ENCODE results near the gene GRIN1. TPM values are rescaled to one million over a fixed set of nuclear protein-coding genes. Genes with fewer than 3 reads are reported as not detected.
A peak's percentile ranks its signal among the peaks of the same experiment; 100 is the strongest.

The GRIN1 gene
- total RNA-seq: not detected

DNA sequence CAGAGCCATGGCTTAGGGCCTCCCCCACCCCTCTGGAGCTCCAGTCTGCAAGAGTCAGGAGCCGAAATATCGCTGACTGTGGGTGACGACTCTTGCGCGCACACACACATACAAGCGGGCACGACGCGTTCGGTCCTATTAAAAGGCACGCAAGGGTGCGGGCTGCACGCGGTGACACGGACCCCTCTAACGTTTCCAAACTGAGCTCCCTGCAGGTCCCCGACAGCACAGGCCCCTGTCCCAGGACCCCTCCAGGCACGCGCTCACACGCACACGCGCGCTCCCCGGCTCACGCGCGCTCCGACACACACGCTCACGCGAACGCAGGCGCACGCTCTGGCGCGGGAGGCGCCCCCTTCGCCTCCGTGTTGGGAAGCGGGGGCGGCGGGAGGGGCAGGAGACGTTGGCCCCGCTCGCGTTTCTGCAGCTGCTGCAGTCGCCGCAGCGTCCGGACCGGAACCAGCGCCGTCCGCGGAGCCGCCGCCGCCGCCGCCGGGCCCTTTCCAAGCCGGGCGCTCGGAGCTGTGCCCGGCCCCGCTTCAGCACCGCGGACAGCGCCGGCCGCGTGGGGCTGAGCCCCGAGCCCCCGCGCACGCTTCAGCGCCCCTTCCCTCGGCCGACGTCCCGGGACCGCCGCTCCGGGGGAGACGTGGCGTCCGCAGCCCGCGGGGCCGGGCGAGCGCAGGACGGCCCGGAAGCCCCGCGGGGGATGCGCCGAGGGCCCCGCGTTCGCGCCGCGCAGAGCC, at the start of gene GRIN1:
TSS of gene GRIN1 (plus strand) at position 433 of the 746 bp plus-strand sequence. CDS start 333 bp downstream, outside the sequence.
- CTCF ChIA-PET: no interaction called here
- Mint-ChIP-seq H3K27me3 (ENCODE audit: low read depth) (peaks cover 41% of the 10 kb centered on the region), H3K9me3 (ENCODE audit: insufficient read depth) (no peaks in the 10 kb centered on the region), H3K36me3 (ENCODE audit: low read depth) (no peaks in the 10 kb centered on the region), H3K4me1 (ENCODE audit: low read depth) (peaks cover 14% of the 10 kb centered on the region), H3K27ac (no peak within 1 kb of the TSS), H3K4me3 (no peak within 1 kb of the TSS)
- ATAC-seq (peak; percentile 84), DNase-seq (peak; percentile 54)
- POLR2A ChIA-PET: interaction anchor here (1.0 to 2.0 kb wide), 2 partner anchors 10 to 11 kb away, joined by 3 to 4 read pairs; no protein-coding TSS in a partner anchor

DNA sequence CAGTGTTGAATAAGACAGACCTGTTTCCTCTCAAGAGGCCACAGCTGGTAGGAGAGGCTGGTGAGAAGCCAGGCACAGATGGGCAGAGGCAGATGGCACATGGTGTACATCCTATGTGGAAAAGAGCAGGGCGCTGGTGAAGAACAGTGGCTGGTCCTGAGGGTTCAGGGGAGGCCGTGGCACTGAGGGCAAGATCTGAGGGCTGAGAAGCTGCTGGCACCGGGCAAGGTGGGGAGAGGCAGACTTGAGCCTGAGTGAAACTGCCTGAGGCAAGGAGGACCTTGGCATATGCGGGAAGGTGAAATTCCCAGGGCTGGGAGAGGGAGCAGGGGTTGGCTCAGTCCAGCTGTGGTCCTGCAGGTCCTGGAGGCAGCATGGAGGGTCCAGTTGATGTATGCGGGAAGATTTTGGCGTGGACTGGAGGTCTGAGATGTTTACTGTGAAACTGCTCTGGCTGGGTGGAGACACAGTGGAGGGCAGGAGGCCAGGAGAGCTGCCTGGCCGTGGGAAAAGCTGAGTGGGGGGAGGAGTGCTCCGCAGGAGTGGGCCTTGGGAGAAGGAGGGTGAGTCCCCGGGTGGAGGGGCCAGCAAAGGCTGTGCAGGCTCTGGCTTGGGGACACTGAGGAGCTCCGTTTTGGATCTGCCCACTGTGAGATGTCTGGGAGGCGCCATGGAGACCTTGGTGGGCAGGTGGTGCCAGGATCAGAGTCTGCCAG, 49.6 kb upstream of the GRIN1 start:
- ATAC-seq: no peak
- Mint-ChIP-seq H3K4me3 (no peak overlapping the region), H3K9me3 (ENCODE audit: insufficient read depth) (no peaks in the 10 kb centered on the region), H3K27ac (peak overlapping the region; percentile 71), H3K4me1 (ENCODE audit: low read depth) (peaks cover 38% of the 10 kb centered on the region), H3K27me3 (ENCODE audit: low read depth) (no peaks in the 10 kb centered on the region), H3K36me3 (ENCODE audit: low read depth) (peaks cover 31% of the 10 kb centered on the region)
- CTCF ChIA-PET: interaction anchor here (0.6 to 5.0 kb wide), 6 partner anchors 13 to 272 kb away, joined by 3 to 67 read pairs (median 3); partner anchors contain the start of genes SAPCD2 and UAP1L1
- POLR2A ChIA-PET: interaction anchor here (1.7 kb wide), 1 partner anchor 151 kb away, joined by 4 read pairs; the partner anchor contains the start of gene TUBB4B
- no peak for DNase-seq

DNA sequence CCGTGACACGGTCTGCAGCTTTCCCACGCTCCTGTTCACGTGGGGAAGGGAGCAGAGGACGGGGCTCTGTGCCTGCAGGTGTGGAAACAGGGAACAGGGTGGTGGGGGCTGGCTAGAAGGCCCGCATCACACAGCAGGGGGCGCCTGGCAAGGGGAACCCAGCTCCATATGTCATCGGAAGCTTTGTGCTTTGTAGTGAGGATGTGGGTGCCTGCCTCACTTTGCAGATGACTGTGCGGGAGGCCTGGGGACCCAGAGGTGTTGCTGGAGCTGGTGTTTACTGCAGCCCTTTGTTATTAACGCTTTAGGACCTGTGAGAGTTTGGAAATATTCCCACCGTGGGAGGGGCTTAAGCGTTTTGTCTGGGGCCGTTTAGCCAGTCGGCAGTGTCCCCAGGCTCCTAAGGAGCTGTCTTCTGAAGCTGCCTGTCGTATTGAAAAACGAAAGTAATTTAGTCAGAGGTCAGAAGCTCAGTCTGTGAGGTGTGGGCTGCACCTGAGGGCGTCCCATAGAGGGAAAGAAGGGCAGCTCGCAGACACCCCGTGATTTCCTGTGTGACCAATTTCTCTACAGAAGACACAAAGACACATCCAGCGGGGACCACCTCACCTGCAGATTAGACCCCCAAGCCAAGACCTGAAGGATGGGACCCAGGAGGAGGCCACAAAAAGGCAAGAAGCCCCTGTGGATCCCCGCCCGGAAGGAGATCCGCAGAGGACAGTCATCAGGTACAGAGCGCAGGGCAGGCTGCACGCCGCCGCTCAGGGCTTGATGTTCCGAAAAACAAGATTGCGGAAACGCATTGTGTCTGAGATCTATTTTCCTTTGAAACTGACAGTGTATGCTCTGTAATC, 43.1 kb upstream of the GRIN1 start:
- H3K9me3 Mint-ChIP-seq (ENCODE audit: insufficient read depth): no peaks in the 10 kb centered on the region
- ATAC-seq (peak; percentile 99), DNase-seq (peak; percentile 94)
- peaks cover 31% of the 10 kb centered on the region for H3K36me3 Mint-ChIP-seq (ENCODE audit: low read depth)
- peak overlapping the region; percentile 76 for H3K4me3 Mint-ChIP-seq
- no peaks in the 10 kb centered on the region for H3K27me3 Mint-ChIP-seq (ENCODE audit: low read depth)
- ChIA-PET POLR2A (interaction anchor here (0.7 to 2.4 kb wide), 13 partner anchors 9 to 148 kb away, joined by 3 to 44 read pairs (median 6); partner anchors contain the start of genes ANAPC2, MAN1B1, NDOR1 and SSNA1), CTCF (interaction anchor here (0.8 to 2.5 kb wide), 27 partner anchors 9 to 327 kb away, joined by 3 to 41 read pairs (median 7); partner anchors contain the start of genes CYSRT1, DPP7, EXD3 and MAN1B1)
- peak overlapping the region; percentile 97 for H3K27ac Mint-ChIP-seq
- H3K4me1 Mint-ChIP-seq (ENCODE audit: low read depth): peaks cover 23% of the 10 kb centered on the region

DNA sequence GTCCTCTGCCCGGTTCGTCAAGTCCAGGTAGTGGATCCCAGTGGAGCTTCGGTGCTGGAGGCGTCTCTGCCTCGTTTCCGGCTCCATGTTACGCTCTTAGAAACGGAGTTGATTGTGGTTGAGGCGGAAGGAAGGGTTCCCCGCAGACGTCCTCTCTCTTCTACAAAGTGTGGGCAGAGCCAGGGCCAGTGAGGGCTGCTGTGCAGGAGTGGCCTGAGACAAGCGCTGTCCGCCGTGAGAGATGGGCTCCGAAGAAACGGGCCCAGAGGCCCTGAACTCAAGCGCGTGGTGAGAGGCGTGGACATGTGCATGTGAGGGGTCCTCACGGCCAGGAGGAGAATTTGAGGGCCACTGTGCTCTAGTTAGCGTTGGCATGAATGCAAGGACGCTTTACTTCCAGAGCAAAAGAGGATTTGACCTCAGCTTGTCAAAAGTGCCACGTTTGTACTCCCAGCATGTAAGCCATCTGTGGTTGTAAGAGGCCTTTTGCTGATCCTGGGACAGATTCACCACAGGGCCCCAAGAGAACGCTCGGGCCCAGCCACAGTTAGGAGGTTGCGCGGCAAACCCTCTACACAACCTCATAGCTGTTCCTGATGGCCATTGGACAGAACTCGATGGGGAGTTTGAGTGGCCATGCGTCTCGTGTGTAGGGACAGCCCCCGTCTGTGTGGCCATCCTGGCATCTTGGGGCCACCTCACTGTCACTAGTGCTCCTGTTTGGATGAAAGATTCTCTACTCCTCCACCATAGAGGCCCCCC, 42.0 kb upstream of the GRIN1 start:
- Mint-ChIP-seq H3K9me3 (ENCODE audit: insufficient read depth) (no peaks in the 10 kb centered on the region), H3K4me3 (peak overlapping the region; percentile 76), H3K27ac (peak overlapping the region; percentile 97), H3K36me3 (ENCODE audit: low read depth) (peaks cover 28% of the 10 kb centered on the region), H3K4me1 (ENCODE audit: low read depth) (peaks cover 23% of the 10 kb centered on the region), H3K27me3 (ENCODE audit: low read depth) (no peaks in the 10 kb centered on the region)
- ChIA-PET POLR2A (interaction anchor here (1.6 to 2.4 kb wide), 6 partner anchors 10 to 144 kb away, joined by 7 to 44 read pairs (median 8); partner anchors contain the start of genes ANAPC2, MAN1B1, SSNA1 and TUBB4B), CTCF (interaction anchor here (0.7 to 2.5 kb wide), 14 partner anchors 8 to 140 kb away, joined by 4 to 41 read pairs (median 11); partner anchors contain the start of genes CYSRT1, DPP7, MAN1B1 and NPDC1)
- ATAC-seq: no peak
- DNase-seq: no peak

DNA sequence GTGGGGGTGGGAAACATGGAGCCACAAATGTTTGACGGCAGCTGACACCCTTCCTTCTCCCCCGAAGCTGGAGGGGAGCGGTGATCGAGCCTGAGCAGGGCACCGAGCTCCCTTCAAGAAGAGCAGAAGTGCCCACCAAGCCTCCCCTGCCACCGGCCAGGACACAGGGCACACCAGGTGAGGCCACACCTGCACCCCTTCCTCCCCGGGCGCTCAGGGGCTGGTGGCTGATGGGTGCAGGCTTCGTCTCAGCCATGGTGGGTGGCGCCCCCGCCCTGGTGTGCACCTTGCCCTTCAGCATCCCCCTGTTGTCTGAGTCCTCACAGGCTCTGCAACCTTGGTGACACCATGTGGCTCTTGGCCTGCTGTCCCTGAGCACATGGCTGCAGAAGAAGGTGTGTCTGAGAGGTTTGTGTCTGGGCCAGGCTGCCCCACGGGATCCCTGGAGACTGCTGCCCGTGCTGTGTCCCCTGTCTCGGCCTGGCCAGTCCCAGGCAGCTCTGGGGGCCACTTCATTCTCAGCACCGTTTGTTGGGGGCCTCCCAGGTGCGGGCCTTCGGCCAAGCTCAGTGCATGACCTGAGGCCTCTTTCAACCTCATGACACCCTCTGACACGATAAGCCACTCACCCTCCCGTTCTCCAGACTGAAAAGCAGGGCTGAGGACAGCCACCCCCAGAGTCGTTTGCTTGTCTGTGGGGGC, 41.0 kb upstream of the GRIN1 start:
- H3K9me3 Mint-ChIP-seq (ENCODE audit: insufficient read depth): no peaks in the 10 kb centered on the region
- peaks cover 20% of the 10 kb centered on the region for H3K36me3 Mint-ChIP-seq (ENCODE audit: low read depth)
- H3K4me3 Mint-ChIP-seq: no peak overlapping the region
- DNase-seq: no peak
- H3K27me3 Mint-ChIP-seq (ENCODE audit: low read depth): no peaks in the 10 kb centered on the region
- POLR2A ChIA-PET: no interaction called here
- ATAC-seq: no peak
- peaks cover 21% of the 10 kb centered on the region for H3K4me1 Mint-ChIP-seq (ENCODE audit: low read depth)
- H3K27ac Mint-ChIP-seq: no peak overlapping the region
- CTCF ChIA-PET: interaction anchor here (0.7 kb wide), 1 partner anchor 63 kb away, joined by 4 read pairs; no protein-coding TSS in a partner anchor

DNA sequence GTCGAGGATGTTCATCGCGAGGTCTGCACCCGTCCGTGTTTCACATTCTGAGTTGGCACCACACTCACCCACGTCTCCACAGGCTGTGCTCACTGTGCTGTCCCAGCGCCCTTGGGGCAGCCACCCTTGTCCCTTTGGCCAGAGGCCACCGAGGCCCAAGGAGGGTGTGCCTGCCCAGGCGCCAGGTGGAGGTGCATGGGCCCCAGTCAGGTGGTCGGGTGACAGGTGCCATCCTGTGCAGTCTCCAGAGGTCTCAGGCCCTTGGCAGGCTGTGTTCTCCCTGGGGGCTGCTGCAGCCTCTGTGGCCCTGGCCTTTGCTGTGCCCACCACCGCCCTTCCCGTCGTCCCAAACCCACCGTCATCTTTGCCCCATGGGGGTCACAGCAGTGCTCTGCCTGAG, 39.7 kb upstream of the GRIN1 start:
- H3K4me1 Mint-ChIP-seq (ENCODE audit: low read depth): peaks cover 20% of the 10 kb centered on the region
- H3K4me3 Mint-ChIP-seq: no peak overlapping the region
- CTCF ChIA-PET: no interaction called here

DNA sequence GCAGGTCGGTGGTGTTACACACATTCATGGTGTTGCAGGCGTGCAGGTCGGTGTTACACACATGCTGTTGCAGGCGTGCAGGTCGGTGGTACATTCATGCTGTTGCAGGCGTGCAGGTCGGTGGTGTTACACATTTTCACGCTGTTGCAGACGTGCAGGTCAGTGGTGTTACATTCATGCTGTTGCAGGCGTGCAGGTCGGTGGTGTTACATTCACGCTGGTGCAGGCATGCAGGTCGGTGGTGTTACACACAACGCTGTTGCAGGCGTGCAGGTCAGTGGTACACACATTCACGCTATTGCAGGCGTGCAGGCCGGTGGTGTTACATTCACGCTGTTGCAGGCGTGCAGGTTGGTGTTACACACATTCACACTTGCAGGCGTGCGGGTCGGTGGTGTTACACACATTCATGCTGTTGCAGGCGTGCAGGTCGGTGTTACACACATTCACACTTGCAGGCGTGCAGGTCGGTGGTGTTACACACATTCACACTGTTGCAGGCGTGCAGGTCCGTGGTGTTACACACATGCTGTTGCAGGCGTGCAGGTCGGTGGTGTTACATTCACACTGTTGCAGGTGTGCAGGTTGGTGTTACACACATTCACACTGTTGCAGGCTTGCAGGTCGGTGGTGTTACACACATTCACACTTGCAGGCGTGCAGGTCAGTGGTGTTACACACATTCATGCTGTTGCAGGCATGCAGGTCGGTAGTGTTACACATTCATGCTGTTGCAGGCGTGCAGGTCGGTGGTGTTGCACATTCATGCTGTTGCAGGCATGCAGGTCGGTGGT, 35.6 kb upstream of the GRIN1 start:
- Mint-ChIP-seq H3K9me3 (ENCODE audit: insufficient read depth) (no peaks in the 10 kb centered on the region), H3K27me3 (ENCODE audit: low read depth) (no peaks in the 10 kb centered on the region), H3K36me3 (ENCODE audit: low read depth) (peaks cover 2% of the 10 kb centered on the region), H3K4me3 (no peak overlapping the region), H3K4me1 (ENCODE audit: low read depth) (no peaks in the 10 kb centered on the region), H3K27ac (no peak overlapping the region)
- CTCF ChIA-PET: interaction anchor here (1.4 to 2.6 kb wide), 2 partner anchors 8 to 133 kb away, joined by 3 to 9 read pairs; no protein-coding TSS in a partner anchor
- POLR2A ChIA-PET: no interaction called here
- ATAC-seq (no peak), DNase-seq (no peak)

More for the DNA sequence above, 39.7 kb upstream of the GRIN1 start:
- no peaks in the 10 kb centered on the region for H3K27me3 Mint-ChIP-seq (ENCODE audit: low read depth)
- POLR2A ChIA-PET: no interaction called here
- H3K27ac Mint-ChIP-seq: no peak overlapping the region
- ATAC-seq: no peak
- H3K9me3 Mint-ChIP-seq (ENCODE audit: insufficient read depth): no peaks in the 10 kb centered on the region
- no peak for DNase-seq
- peaks cover 17% of the 10 kb centered on the region for H3K36me3 Mint-ChIP-seq (ENCODE audit: low read depth)

DNA sequence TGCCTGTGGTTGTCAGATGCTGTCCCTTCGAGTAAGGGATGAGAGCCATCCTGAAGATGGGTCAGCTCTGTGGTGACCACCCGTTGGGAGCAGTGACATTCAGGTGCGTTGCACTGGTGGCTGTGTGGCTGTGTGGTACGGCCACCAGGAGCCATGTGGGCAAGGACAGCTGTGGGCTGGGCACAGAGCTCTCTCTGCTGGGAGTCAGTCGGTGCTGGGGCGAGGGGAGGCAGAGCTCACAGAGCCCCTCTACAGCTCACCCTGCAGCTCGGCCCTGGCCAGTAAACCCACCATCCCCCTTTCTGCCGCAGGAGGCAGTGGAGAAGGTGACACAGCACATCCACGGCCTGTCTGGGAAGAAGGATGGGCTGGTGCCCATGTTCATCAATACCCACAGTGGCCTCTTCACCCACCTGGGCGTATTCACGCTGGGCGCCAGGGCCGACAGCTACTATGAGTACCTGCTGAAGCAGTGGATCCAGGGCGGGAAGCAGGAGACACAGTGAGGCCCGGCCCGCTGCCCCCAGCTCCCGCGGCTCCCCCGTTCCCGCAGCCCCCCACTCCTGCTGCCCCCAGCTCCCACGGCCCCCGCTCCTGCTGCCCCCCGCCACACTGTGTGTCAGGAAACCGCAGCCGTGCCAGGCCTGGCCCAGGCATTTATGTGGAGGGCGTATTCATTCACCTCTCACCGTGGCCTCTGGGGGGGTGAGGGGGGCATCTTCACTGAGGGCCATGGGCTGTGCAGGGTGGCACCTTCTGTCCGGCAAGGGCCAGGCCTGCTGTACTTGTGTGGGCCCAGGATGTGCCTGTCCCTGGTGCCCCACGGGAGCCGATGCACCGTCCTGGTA, 32.9 kb upstream of the GRIN1 start:
- ChIA-PET CTCF (interaction anchor here (0.9 to 2.6 kb wide), 4 partner anchors 10 to 130 kb away, joined by 3 to 9 read pairs (median 4); no protein-coding TSS in a partner anchor), POLR2A (interaction anchor here (0.7 to 3.7 kb wide), 2 partner anchors 9 to 10 kb away, joined by 3 to 10 read pairs; no protein-coding TSS in a partner anchor)
- no peak for ATAC-seq
- DNase-seq: no peak
- Mint-ChIP-seq H3K36me3 (ENCODE audit: low read depth) (peaks cover 8% of the 10 kb centered on the region), H3K27ac (no peak overlapping the region), H3K9me3 (ENCODE audit: insufficient read depth) (no peaks in the 10 kb centered on the region), H3K4me1 (ENCODE audit: low read depth) (no peaks in the 10 kb centered on the region), H3K27me3 (ENCODE audit: low read depth) (no peaks in the 10 kb centered on the region), H3K4me3 (no peak overlapping the region)

DNA sequence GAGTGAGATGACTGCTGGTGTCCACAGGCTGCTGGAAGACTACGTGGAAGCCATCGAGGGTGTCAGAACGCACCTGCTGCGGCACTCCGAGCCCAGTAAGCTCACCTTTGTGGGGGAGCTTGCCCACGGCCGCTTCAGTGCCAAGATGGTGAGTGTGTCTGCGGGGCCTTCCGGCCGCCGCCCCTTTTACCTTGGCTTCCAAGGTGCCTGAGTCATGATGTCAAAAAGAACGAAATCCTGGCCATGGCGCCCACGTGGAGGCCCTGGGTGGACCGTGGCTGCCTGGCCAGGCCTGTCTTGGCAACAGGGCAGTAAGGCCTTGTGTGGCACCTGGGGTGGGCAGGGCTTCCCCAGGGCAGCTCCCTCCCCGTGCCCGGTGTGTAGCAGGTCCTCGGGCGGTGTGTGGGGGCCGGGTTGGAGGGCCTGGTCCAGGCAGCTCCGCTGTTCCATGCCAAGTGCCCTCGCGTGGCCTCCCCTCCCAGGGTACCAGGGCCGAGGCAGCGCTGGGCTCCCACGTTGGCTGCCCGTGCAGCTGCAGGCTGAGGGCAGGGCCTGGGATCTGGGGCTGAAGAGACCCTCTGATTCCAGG, 32.2 kb upstream of the GRIN1 start:
- H3K27me3 Mint-ChIP-seq (ENCODE audit: low read depth): no peaks in the 10 kb centered on the region
- DNase-seq (no peak), ATAC-seq (no peak)
- peaks cover 10% of the 10 kb centered on the region for H3K36me3 Mint-ChIP-seq (ENCODE audit: low read depth)
- ChIA-PET POLR2A (interaction anchor here (0.7 to 3.7 kb wide), 2 partner anchors 9 to 10 kb away, joined by 3 to 10 read pairs; no protein-coding TSS in a partner anchor), CTCF (interaction anchor here (1.1 to 1.7 kb wide), 2 partner anchors 11 to 130 kb away, joined by 4 to 5 read pairs; no protein-coding TSS in a partner anchor)
- H3K9me3 Mint-ChIP-seq (ENCODE audit: insufficient read depth): no peaks in the 10 kb centered on the region
- H3K27ac Mint-ChIP-seq: no peak overlapping the region
- no peak overlapping the region for H3K4me3 Mint-ChIP-seq
- H3K4me1 Mint-ChIP-seq (ENCODE audit: low read depth): no peaks in the 10 kb centered on the region

All from activated CD8-positive, alpha-beta T cell treated with anti-CD3 and anti-CD28 coated beads, Interleukin-2, amount 10 ng/mL, durations not matched to agents 7 days and 5 days (primary cell).